Transverse colon (tissue), 4 donors: ENCODE results near the gene CAMTA1. TPM values are rescaled to one million over a fixed set of nuclear protein-coding genes. Genes with fewer than 3 reads are reported as not detected.

Experiments
- DNase-seq: peaks from one replicate; pipeline ENCODE4 v3.0.0-alpha.2; 2019
- H3K27ac ChIP-seq, 4 donors: fragments of 200-600 bp; sonication (generic); 2 replicates each; pipeline ENCODE4 v1.5.1; 2016 to 2018; ENCODE audit warnings: inconsistent platforms in 4 of 4
- H3K27me3 ChIP-seq: fragments of 200-600 bp; sonication (generic); 2 replicates; pipeline ENCODE4 v1.5.1; 2017; ENCODE audit warnings: inconsistent platforms
- H3K36me3 ChIP-seq, 4 donors: fragments of 200-600 bp; sonication (generic); 2 replicates each; pipeline ENCODE4 v1.5.1; 2017 to 2019; ENCODE audit warnings: inconsistent platforms in 4 of 4
- H3K4me1 ChIP-seq, 4 donors: fragments of 200-600 bp; sonication (generic); 2 replicates each; pipeline ENCODE4 v1.5.1; 2017 to 2020; ENCODE audit warnings: inconsistent platforms in 4 of 4
- H3K4me3 ChIP-seq, 4 donors: fragments of 200-600 bp; sonication (generic); 1 replicate in 1 of 4; 2 replicates in 3 of 4; pipeline versions ENCODE4 v1.5.1 to v1.6.1; 2017 to 2019; ENCODE audit warnings: inconsistent platforms in 4 of 4
- H3K9me3 ChIP-seq, 2 donors: fragments of 200-600 bp; sonication (generic); 2 replicates each; pipeline ENCODE4 v1.5.1; 2017 to 2019; ENCODE audit warnings: inconsistent platforms in 2 of 2
- EP300 ChIP-seq: sonication (generic); formaldehyde crosslinking; IDR thresholded peaks from one replicate; pipeline ENCODE4 v1.6.1; 2017; ENCODE audit warnings: antibody characterized with exemption, low read depth
- POLR2A ChIP-seq: fragments of 450-650 bp; IDR thresholded peaks from one replicate; pipeline ENCODE4 v1.6.1; 2016; ENCODE audit warnings: antibody characterized with exemption, mild to moderate bottlenecking, moderate library complexity
- POLR2AphosphoS5 ChIP-seq, 3 donors: sonication (generic); formaldehyde crosslinking; IDR thresholded peaks; one replicate each; pipeline ENCODE4 v1.6.1; 2016; ENCODE audit warnings: antibody characterized with exemption in 3 of 3
- WGBS, 2 donors: methylation state at CpG; one replicate each; pipeline ENCODE4 v1.1.5; 2018; ENCODE audit warnings: low coverage in 1 of 2; 5-methylcytosine and 5-hydroxymethylcytosine counted together
- in situ Hi-C, 4 donors: fragments of 200-750 bp; cut with MboI; loops; one replicate each; pipeline versions ENCODE4 v1.15.0 to v1.15.1; 2017; ENCODE audit warnings: low sequenced_read_pairs in 3 of 4, low pct_ligation_motif_present in 1 of 4, low pct_unique_long_range_greater_than_20kb in 1 of 4
- intact Hi-C: fragments of 100-400 bp; cut with DNase I; formaldehyde crosslinking; loops from one replicate; pipeline ENCODE4 v1.15.1; 2023; ENCODE audit warnings: low total_unique reads
- total RNA-seq, 4 donors: library from RNA; depleted of rRNA; stranded (reverse); fragments of >200 nt; gene quantifications; one replicate each; pipeline ENCODE4 v1.1.0, GENCODE V29; 2016
- TF ChIP-seq, protein P1 (sequence below), 5 experiments: fragments of 200-600 bp in 3 of 5; fragments of 450-650 bp in 2 of 5; sonication (generic) in 3 of 5; IDR thresholded peaks; 1 replicate in 2 of 5; 2 replicates in 3 of 5; pipeline ENCODE4 v1.5.1; 2016 to 2017; ENCODE audit warnings: antibody characterized with exemption in 5 of 5, inconsistent platforms in 3 of 5, mild to moderate bottlenecking in 2 of 5, moderate library complexity in 1 of 5

The CAMTA1 gene
- total RNA-seq, 4 donors from 2014 or later = 93.8 to 268 (median 130) TPM

DNA sequence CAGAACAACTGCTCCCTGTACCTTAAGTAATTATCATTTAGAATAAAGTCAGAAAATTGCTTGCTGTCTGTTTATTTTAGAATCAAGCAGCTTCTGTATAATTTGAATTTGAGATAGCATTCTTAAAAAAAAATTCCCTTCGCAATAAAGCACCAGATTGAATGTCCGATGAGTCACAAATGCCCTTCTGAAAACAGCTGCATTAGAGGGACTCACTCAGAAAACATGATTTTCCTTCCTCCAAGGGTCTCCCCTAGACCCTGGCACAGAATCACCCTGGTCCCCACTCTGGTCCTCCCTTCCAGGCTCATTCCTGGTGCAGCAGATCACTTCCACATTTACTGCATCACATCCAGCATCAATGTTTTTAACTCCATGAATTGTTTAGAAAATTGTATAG is 514.7 kb downstream of the CAMTA1 start:
- peak overlapping the region; percentile 70 to 76 (median 74) for H3K27ac ChIP-seq
- H3K27me3 ChIP-seq = no peaks in the 10 kb centered on the region
- no peaks in the 10 kb centered on the region for H3K9me3 ChIP-seq
- WGBS, 2 donors = 67 to 69% methylated on average over 2 of the region's 2 CpGs
- peaks cover 9 to 32% (median 28%) of the 10 kb centered on the region in 4 donors for H3K4me1 ChIP-seq
- no peaks in the 10 kb centered on the region for H3K36me3 ChIP-seq
- H3K4me3 ChIP-seq = no peak overlapping the region
- intact Hi-C loops (no loop called here), in situ Hi-C loops (no loop called here)
- TF ChIP-seq, protein P1, sequence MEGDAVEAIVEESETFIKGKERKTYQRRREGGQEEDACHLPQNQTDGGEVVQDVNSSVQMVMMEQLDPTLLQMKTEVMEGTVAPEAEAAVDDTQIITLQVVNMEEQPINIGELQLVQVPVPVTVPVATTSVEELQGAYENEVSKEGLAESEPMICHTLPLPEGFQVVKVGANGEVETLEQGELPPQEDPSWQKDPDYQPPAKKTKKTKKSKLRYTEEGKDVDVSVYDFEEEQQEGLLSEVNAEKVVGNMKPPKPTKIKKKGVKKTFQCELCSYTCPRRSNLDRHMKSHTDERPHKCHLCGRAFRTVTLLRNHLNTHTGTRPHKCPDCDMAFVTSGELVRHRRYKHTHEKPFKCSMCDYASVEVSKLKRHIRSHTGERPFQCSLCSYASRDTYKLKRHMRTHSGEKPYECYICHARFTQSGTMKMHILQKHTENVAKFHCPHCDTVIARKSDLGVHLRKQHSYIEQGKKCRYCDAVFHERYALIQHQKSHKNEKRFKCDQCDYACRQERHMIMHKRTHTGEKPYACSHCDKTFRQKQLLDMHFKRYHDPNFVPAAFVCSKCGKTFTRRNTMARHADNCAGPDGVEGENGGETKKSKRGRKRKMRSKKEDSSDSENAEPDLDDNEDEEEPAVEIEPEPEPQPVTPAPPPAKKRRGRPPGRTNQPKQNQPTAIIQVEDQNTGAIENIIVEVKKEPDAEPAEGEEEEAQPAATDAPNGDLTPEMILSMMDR (IDR thresholded peaks at IDR 0.05) = no peak
- TF ChIP-seq POLR2A (no peak), POLR2AphosphoS5 (IDR thresholded peaks at IDR 0.05) (no peak), EP300 (no peak)
- DNase-seq = no peak

DNA sequence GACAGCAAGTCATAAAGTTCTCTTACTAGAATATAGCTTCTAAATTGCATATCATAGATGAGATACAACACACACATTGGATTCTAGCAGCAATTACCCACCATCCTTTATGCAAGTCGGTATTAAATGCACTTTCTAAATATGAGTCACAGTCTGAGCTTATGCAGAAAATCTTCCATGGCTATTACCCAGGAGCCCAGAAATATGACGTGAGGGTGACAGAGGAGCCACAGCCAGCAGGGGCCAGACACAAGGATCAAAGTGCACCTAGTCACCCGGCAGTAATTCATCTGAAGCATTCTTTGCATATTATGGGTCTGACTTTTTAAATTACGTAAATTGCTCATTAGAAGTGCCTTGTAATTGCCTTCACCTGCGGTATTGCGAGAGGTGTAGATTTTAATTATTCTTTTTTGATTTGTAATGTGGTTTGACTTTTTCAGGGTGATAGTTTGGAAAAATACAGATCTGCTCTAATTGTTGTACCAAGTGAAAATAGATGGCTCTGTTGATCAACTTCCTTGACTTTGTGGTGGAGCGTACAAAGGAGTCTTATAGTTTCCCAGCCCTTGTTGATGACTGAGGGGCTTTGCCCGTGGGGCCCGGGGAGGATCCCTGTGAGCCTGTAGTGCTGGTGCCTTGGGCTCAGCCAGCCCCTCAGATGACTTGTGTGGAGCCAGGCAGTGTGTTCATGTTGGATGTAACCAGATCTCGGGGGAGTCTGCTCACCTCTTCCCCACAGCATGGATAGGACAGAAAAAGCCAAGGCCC is 515.8 kb downstream of the CAMTA1 start:
- H3K27me3 ChIP-seq = no peaks in the 10 kb centered on the region
- H3K27ac ChIP-seq = peak overlapping the region in 3 of 4 donors; percentile 70 to 76 (median 76)
- in situ Hi-C loops (no loop called here), intact Hi-C loops (no loop called here)
- H3K4me1 ChIP-seq = peaks cover 9 to 32% (median 28%) of the 10 kb centered on the region in 4 donors
- WGBS, 2 donors = 44 to 55% methylated on average over 6 to 10 of the region's 10 CpGs
- no peaks in the 10 kb centered on the region for H3K36me3 ChIP-seq
- peak; percentile 43 for DNase-seq
- H3K4me3 ChIP-seq = no peak overlapping the region
- no peak for TF ChIP-seq POLR2AphosphoS5 (IDR thresholded peaks at IDR 0.05)
- TF ChIP-seq, protein P1 (IDR thresholded peaks at IDR 0.05) = peak in 1 of 5 experiments; percentile 22
- no peaks in the 10 kb centered on the region for H3K9me3 ChIP-seq

DNA sequence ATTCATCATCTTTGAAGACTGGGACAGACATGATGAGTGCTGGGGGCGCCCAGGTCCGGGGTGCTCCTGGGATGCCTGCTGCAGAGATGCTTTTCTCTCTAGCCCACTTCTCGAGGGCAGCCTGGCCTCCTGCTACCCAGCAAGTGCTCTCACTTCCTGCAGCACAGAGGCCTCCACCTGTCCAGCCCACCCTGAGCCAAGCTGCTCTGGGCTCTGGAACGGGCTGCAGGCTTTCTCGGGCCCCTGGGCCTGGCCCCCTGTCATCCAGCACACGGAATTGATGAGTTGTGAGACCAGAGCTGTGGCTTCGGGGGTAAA is 516.4 kb downstream of the CAMTA1 start:
- in situ Hi-C loops = no loop called here

DNA sequence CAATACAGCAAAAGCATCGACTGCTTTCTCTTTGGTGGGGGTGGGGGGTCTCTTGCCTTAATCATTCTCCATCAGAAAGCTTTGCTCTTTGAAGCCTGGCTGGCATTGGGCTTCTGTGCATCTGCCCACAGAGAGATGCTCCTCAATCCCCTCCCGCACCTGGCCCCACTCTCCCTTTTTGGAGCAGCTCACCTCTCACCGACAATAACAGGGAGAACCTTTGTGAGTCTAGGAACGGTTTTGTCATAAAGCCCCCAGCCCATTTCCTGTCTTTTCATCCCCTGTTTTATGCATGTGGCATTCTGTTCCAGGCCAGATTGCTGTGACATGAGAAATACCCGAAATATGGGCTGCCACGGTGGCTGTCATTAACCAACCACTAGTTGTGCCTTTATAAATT is 516.9 kb downstream of the CAMTA1 start:
- Histone ChIP-seq H3K27me3 (no peaks in the 10 kb centered on the region), H3K4me1 (peaks cover 9 to 32% (median 28%) of the 10 kb centered on the region in 4 donors), H3K36me3 (no peaks in the 10 kb centered on the region), H3K27ac (no peak overlapping the region), H3K9me3 (peaks cover 4 to 9% of the 10 kb centered on the region in 2 donors), H3K4me3 (no peak overlapping the region)
- intact Hi-C loops (no loop called here), in situ Hi-C loops (no loop called here)
- WGBS, 2 donors = 73 to 79% methylated on average over 4 to 6 of the region's 6 CpGs
- no peak for DNase-seq
- TF ChIP-seq, protein P1 (IDR thresholded peaks at IDR 0.05) = no peak
- TF ChIP-seq POLR2AphosphoS5 (IDR thresholded peaks at IDR 0.05) (no peak), EP300 (no peak), POLR2A (no peak)

More for the DNA sequence above, 516.4 kb downstream of the CAMTA1 start:
- H3K27me3 ChIP-seq = no peaks in the 10 kb centered on the region
- intact Hi-C loops = no loop called here
- no peak for DNase-seq
- TF ChIP-seq, protein P1 (IDR thresholded peaks at IDR 0.05) = no peak
- TF ChIP-seq EP300 (no peak), POLR2A (no peak), POLR2AphosphoS5 (IDR thresholded peaks at IDR 0.05) (no peak)
- WGBS, 2 donors = 78 to 100% methylated on average over 1 to 7 of the region's 7 CpGs
- peaks cover 0 to 4% of the 10 kb centered on the region in 2 donors for H3K9me3 ChIP-seq
- H3K27ac ChIP-seq = peak overlapping the region in 3 of 4 donors; percentile 70 to 76 (median 76)
- H3K4me1 ChIP-seq = peaks cover 9 to 32% (median 28%) of the 10 kb centered on the region in 4 donors
- no peak overlapping the region for H3K4me3 ChIP-seq
- no peaks in the 10 kb centered on the region for H3K36me3 ChIP-seq
